GM18867 (cell line): ENCODE measurements around the gene B3GAT1.

Source experiments
- ATAC-seq: cut with Tn5 transposase; IDR thresholded peaks from one replicate; pipeline ENCODE4 v1.9.1; 2021; ENCODE audit warnings: mild to moderate bottlenecking, moderate library complexity; ENCODE audit not compliant: unreplicated experiment

The B3GAT1 gene

DNA sequence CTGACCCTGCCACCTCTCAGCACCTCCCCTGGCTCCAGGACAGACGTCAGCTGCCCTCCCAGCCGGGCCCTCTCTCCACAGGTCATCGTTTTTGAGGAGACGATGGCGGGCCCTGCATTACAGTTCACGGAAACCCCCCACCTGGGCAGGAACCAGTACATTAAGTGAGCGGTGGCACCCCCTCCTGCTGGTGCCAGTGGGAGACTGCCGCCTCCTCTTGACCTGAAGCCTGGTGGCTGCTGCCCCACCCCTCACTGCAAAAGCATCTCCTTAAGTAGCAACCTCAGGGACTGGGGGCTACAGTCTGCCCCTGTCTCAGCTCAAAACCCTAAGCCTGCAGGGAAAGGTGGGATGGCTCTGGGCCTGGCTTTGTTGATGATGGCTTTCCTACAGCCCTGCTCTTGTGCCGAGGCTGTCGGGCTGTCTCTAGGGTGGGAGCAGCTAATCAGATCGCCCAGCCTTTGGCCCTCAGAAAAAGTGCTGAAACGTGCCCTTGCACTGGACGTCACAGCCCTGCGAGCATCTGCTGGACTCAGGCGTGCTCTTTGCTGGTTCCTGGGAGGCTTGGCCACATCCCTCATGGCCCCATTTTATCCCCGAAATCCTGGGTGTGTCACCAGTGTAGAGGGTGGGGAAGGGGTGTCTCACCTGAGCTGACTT, 37.0 kb downstream of the B3GAT1 start:
- no peak for ATAC-seq

- no peak for ATAC-seq
Observed at GRCh38 chr11:134374171-134374570, 37.9 kb downstream of the B3GAT1 start.

- ATAC-seq = no peak
Observed at GRCh38 chr11:134373591-134374052, 38.4 kb downstream of the B3GAT1 start.

- ATAC-seq = no peak
Observed at GRCh38 chr11:134372961-134373360, 39.1 kb downstream of the B3GAT1 start.

DNA sequence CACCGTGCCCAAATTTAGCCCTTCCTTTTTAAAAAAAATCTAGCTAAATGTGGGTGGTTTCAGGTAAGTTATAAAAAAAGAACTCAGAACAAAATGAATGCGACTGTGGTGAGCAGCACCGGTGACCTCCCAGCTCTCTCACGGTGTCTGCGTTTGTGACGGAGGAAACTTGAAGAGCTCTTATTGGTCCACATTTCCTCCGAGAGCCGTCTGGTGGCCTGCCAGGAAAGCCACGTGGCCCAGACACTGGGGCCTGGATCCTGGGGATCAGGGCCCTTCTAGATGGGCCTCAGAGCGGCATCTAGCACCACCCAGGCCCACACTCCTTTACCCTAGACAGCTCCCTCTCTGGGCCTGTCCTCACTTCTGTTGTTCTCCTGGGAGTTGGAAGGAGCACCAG, 39.5 kb downstream of the B3GAT1 start:
- ATAC-seq = no peak

GRCh38 chr11:134371436-134372185, 40.4 kb downstream of the B3GAT1 start:
- ATAC-seq = no peak

- no peak for ATAC-seq
Observed at GRCh38 chr11:134370526-134371435, 41.3 kb downstream of the B3GAT1 start.

GRCh38 chr11:134369656-134370525, 42.2 kb downstream of the B3GAT1 start:
- ATAC-seq = no peak

DNA sequence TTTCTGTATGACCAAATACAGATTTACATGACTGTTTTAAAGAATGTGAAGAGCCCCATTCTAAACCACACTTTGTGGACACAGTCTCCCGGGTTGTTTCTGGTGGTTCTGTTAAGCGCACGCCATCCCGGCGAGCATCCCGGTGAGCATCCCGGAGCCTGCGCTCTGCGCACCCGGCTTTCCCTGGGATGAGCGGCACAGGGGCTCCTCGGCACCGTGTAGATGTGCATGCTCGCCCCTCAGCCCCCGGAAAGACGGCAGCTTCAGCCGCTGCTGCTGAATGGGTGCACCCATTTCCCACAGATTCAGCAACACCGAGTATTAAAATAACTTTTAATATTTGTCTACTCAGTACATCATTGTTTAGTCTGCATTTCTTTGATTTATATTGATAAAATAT, 44.3 kb downstream of the B3GAT1 start:
- no peak for ATAC-seq

- ATAC-seq = no peak
Observed at GRCh38 chr11:134366254-134366653, 45.8 kb downstream of the B3GAT1 start.

- ATAC-seq = no peak
Observed at GRCh38 chr11:134365011-134365925, 46.8 kb downstream of the B3GAT1 start.

DNA sequence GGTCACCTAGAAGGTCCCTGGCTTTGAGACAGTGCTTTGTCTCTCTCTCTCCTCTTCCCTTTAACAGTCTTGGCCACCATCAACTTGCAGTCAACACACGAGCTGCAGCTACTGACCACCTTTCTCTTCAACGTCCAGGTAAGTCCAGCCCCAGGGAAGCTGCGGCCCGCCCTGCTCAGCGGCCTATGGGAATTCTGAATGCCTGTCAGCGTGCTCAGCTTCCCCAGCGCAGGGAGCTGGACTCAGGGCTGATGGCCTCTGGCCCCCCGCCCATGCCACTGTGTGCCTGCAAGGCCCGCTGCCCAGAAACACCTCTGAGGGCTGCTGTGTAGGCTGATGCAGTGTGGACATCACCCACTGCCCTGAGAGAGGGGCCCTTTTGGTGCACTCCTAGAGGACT, 47.8 kb downstream of the B3GAT1 start:
- no peak for ATAC-seq

DNA sequence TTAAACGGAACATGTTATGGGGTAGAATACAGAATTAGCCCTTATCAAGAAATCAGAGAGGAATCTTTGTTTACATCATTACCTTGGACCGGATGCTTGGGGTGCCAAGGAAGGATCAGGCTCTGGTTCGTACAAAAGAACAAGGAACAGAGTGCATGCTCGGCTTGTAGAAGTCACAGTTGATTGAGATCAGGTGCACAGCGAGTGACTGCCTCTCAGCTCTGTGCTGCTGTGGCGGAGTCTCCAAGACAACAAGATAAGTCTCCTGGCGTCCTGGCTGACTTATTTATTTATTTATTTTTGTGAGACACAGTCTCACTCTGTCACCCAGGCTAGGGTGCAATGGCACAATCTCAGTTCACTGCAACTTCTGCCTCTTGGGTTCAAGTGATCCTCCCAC, 48.5 kb downstream of the B3GAT1 start:
- no peak for ATAC-seq

DNA sequence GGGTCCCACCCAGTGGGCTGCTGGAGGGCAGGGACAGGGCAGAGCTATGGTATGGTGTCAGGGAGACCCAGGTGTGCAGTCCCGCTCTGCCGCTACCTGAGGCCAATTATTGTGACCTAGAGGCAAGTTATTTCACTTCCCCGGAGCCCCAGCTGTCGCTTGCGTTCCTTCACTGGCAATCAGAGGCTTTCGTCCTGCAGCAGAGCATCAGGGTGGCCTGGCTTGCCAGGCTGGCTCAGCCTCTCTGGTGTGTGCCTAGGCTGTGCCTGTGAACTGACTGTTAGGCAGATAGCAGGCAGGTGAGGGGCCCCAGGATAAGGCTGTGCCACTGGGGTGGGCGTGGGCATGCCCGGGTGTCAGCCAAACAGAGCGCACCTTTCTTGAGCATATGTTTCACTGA, 48.9 kb downstream of the B3GAT1 start:
- no peak for ATAC-seq

DNA sequence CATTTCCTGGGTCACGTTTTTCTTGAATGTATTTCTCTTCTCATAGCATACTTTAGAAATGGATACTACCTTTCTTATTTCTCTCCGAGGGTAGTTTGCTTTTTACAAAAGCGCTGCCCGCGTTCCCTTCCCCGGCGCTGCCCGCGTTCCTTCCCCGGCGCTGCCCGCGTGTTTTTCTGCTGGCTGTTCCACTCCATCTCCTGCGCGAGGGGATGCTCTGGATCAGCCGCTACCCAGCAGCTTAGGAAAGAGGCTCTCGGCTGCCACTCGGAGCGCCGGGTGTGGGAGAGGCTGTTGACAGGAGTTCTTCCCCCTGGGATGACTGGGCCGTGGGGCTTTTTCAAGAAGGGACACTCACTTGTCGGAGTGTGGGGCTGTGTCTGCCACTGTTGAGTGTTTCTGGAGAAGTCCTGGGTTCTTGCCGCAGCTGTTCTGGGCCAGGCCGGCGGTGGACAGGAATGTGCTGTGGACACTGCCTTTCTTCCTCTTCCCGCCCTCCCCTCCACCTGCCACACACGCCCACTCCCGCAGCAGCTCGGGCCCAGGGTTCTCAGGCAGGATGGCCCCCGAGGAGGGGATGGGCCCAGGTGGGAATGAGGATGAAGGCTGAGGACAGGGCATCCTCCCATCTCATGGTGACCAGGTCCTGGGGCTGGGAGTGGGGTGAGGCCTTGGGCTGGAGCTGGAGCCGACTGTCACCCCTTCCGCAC, 49.7 kb downstream of the B3GAT1 start:
- no peak for ATAC-seq

- no peak for ATAC-seq
Observed at GRCh38 chr11:134361661-134362060, 50.4 kb downstream of the B3GAT1 start.

DNA sequence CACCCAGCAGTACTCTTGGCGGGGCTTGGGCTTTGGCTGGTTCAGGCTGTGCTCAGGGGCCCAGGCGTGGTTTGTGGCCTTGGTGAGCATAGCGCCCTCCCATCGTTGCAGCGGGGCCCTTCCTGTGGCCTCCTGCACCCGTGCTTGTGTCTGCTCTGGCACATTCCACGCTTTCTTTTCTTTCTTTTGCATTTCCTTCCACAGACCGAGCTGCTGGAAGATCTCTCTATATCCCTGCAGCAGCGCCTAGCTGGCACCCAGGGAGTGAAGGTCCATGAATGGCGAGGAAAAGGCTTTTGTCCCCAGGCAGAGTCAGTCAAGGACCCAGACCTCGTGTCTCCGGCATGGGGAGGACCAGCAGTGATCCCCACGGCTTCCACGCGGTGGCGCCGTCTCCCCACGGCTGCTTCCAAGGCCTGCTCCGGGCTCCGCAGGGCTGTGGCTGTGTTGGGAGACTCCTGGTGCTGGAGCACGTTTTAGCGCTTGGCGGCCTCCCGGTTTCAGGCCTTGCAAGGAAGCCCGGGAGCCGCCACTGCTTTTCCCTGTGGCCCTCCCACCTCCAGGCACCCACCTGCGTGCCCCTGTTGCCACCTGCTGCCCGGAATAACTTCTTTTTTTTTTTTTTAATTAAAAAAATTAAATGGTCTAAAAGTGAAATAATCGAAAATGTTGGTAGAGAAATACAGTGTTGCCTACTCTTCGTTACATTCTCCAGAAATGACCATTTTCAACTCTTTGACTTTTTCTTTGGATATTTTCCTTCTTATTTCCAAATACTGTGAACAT, 51.8 kb downstream of the B3GAT1 start:
- peak; percentile 79 for ATAC-seq

GRCh38 chr11:134359646-134360045, 52.4 kb downstream of the B3GAT1 start:
- ATAC-seq = no peak
